WI38 (cell line): ENCODE data around the gene P2RY13.

Experiments
- H3K4me3 ChIP-seq: 2 replicates; pipeline ENCODE4 v1.5.1; 2011; ENCODE audit warnings: low read depth, mild to moderate bottlenecking, control low read depth, low read length
- CTCF ChIP-seq: IDR thresholded peaks from 2 replicates; pipeline ENCODE4 v1.5.1; 2012; ENCODE audit warnings: low read depth, mild to moderate bottlenecking, control low read depth, low read length

P2RY13 gene

GRCh38 chr3:151297429-151297828, 31.9 kb downstream of the P2RY13 start:
- H3K4me3 ChIP-seq: no peak overlapping the region

GRCh38 chr3:151296226-151296625, 33.1 kb downstream of the P2RY13 start:
- no peak for TF ChIP-seq CTCF

More at GRCh38 chr3:151297429-151297828, 31.9 kb downstream of the P2RY13 start:
- no peak for TF ChIP-seq CTCF

GRCh38 chr3:151293127-151293526, 36.2 kb downstream of the P2RY13 start:
- no peak overlapping the region for H3K4me3 ChIP-seq
- TF ChIP-seq CTCF: no peak

More at GRCh38 chr3:151296226-151296625, 33.1 kb downstream of the P2RY13 start:
- H3K4me3 ChIP-seq: no peak overlapping the region

- no peak; the same call in 1 of the 2 replicates for TF ChIP-seq CTCF
- no peak overlapping the region for H3K4me3 ChIP-seq
These were observed 38.7 kb downstream of the P2RY13 start for GRCh38 chr3:151290673-151291072.

- TF ChIP-seq CTCF: no peak
These were observed 39.9 kb downstream of the P2RY13 start for GRCh38 chr3:151289445-151289844.

GRCh38 chr3:151285940-151286339, 43.4 kb downstream of the P2RY13 start:
- TF ChIP-seq CTCF: no peak
- H3K4me3 ChIP-seq: no peak overlapping the region

More at GRCh38 chr3:151289445-151289844, 39.9 kb downstream of the P2RY13 start:
- no peak overlapping the region for H3K4me3 ChIP-seq

- no peak for TF ChIP-seq CTCF
- H3K4me3 ChIP-seq: no peak overlapping the region
These were observed 45.4 kb downstream of the P2RY13 start for GRCh38 chr3:151283907-151284461.
